BLaER1 (cell line): Measurements from ENCODE around the gene ZNF205.

ENCODE experiments used
- H3K27ac ChIP-seq: shearing (Covaris generic); formaldehyde crosslinking; 2 replicates; pipeline ENCODE4 v1.8.1; 2022
- H3K27me3 ChIP-seq: shearing (Covaris generic); formaldehyde crosslinking; 2 replicates; pipeline ENCODE4 v1.8.1; 2022
- H3K36me3 ChIP-seq: shearing (Covaris generic); formaldehyde crosslinking; 2 replicates; pipeline ENCODE4 v1.8.1; 2022
- H3K4me1 ChIP-seq: shearing (Covaris generic); formaldehyde crosslinking; 2 replicates; pipeline ENCODE4 v1.8.1; 2022
- H3K4me2 ChIP-seq: shearing (Covaris generic); formaldehyde crosslinking; 2 replicates; pipeline ENCODE4 v1.8.1; 2022
- H3K4me3 ChIP-seq: shearing (Covaris generic); formaldehyde crosslinking; 2 replicates; pipeline ENCODE4 v1.8.1; 2022
- H3K9ac ChIP-seq: shearing (Covaris generic); formaldehyde crosslinking; 2 replicates; pipeline ENCODE4 v1.8.1; 2022
- H3K9me3 ChIP-seq: shearing (Covaris generic); formaldehyde crosslinking; 2 replicates; pipeline ENCODE4 v1.8.1; 2022
- H4K20me1 ChIP-seq: shearing (Covaris generic); formaldehyde crosslinking; 2 replicates; pipeline ENCODE4 v1.8.1; 2022
- Cebpa-rat ChIP-seq: shearing (Covaris generic); IDR thresholded peaks from 2 replicates; pipeline ENCODE4 v1.8.1; 2022

Gene ZNF205

DNA sequence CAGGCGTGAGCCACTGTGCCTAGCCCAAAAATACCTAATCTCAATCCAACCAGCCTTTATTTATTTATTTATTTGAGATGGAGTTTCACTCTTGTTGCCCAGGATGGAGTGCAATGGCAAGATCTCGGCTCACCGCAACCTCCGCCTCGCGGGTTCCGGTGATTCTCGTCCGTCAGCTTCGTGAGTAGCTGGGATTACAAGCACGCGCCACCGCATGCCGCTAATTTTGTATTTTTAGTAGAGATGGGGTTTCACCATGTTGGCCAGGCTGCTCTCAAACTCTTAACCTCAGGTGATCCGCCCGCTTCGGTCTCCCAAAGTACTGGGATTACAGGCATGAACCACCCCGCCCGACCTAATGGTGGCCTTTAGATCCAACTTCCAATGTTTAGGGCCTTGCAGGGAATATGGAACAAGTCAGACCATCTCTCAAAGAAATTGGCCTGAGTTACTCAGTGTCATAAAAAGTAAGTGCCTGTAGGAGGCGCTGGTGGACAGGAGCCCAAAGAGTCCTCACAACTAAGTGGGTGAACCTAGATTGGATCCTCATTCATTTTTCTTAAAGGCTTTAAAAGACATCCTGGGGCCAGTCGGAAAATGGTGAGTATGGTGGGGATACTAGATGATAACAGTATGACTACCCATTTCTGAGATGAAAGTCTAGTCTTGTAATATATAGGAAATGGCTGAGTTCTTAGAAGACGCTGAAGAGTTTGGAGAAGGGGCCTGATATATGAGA lies 17.9 kb upstream of the ZNF205 start:
- Histone ChIP-seq H3K4me2 (no peak overlapping the region), H3K4me1 (peaks cover 81% of the 10 kb centered on the region), H3K9ac (no peak overlapping the region), H3K9me3 (no peaks in the 10 kb centered on the region), H4K20me1 (no peaks in the 10 kb centered on the region), H3K27me3 (no peaks in the 10 kb centered on the region), H3K36me3 (no peaks in the 10 kb centered on the region), H3K4me3 (no peak overlapping the region), H3K27ac (no peak overlapping the region)
- TF ChIP-seq Cebpa-rat = no peak

DNA sequence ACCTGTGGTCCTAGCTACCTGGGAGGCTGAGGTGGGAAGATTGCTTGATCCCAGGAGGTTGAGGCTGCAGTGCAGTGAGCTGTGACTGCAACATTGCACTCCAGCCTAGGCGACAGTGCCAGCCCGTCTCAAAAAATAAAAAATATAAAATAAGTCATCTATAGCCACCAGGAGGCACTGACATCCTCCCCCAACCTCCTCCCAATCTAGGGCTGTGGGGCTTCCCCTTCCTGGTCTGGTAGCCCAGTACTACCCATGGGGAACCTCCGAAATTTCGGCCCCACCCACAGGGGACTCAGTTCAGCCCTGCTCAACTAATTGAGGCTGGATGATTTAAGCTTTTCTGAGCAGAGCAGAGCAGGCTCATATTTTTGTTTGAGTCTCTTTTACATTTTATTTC lies 16.5 kb upstream of the ZNF205 start:
- H3K27ac ChIP-seq = no peak overlapping the region
- H3K4me3 ChIP-seq = no peak overlapping the region
- H3K4me1 ChIP-seq = peaks cover 92% of the 10 kb centered on the region
- H3K9me3 ChIP-seq = no peaks in the 10 kb centered on the region
- no peaks in the 10 kb centered on the region for H4K20me1 ChIP-seq
- H3K27me3 ChIP-seq = no peaks in the 10 kb centered on the region
- TF ChIP-seq Cebpa-rat = no peak
- H3K9ac ChIP-seq = no peak overlapping the region
- peak overlapping the region; percentile 50 for H3K4me2 ChIP-seq
- no peaks in the 10 kb centered on the region for H3K36me3 ChIP-seq

DNA sequence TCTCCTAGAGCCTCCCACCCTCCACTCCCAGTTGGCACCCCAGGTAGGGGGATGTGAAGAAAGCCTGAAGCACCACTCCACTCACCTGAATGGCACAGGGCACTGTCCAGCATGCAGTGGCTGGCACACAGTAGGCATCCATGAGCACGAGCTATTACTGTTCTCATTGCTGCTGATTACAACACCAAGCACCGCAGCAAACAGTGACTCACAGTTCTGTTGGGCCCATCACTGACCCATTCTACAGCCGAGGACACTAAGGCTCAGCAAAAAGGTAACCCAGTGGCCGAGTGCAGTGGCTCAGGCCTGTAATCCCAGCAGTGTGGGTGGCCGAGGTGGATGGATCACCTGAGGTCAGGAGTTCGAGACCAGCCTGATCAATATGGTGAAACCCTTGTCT lies 16.0 kb upstream of the ZNF205 start:
- no peaks in the 10 kb centered on the region for H3K9me3 ChIP-seq
- H3K27me3 ChIP-seq = no peaks in the 10 kb centered on the region
- peaks cover 92% of the 10 kb centered on the region for H3K4me1 ChIP-seq
- peak overlapping the region; percentile 50 for H3K4me2 ChIP-seq
- H3K36me3 ChIP-seq = no peaks in the 10 kb centered on the region
- no peak for TF ChIP-seq Cebpa-rat
- no peak overlapping the region for H3K4me3 ChIP-seq
- H4K20me1 ChIP-seq = no peaks in the 10 kb centered on the region
- no peak overlapping the region for H3K9ac ChIP-seq
- no peak overlapping the region for H3K27ac ChIP-seq

DNA sequence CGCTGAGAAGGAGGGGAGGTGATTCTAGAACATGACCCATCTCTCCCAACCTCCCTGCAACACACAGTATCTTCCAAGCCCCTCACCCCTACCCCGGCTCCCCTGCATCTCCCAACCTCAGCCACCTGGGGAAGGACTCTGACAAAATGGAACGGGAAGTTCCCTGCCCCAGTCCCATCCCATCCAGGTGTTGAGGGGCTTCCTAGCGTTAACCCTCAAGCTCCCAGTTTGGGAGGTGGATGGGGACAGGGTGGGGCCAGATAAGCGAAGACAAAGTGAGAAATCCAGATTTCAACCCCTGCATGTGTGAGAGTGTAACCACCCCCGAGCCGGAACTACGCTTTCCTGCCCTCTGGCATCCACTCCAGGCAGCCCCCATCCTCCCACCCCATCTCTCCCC lies 15.1 kb upstream of the ZNF205 start:
- Histone ChIP-seq H4K20me1 (no peaks in the 10 kb centered on the region), H3K4me3 (no peak overlapping the region), H3K4me1 (peaks cover 92% of the 10 kb centered on the region)

DNA sequence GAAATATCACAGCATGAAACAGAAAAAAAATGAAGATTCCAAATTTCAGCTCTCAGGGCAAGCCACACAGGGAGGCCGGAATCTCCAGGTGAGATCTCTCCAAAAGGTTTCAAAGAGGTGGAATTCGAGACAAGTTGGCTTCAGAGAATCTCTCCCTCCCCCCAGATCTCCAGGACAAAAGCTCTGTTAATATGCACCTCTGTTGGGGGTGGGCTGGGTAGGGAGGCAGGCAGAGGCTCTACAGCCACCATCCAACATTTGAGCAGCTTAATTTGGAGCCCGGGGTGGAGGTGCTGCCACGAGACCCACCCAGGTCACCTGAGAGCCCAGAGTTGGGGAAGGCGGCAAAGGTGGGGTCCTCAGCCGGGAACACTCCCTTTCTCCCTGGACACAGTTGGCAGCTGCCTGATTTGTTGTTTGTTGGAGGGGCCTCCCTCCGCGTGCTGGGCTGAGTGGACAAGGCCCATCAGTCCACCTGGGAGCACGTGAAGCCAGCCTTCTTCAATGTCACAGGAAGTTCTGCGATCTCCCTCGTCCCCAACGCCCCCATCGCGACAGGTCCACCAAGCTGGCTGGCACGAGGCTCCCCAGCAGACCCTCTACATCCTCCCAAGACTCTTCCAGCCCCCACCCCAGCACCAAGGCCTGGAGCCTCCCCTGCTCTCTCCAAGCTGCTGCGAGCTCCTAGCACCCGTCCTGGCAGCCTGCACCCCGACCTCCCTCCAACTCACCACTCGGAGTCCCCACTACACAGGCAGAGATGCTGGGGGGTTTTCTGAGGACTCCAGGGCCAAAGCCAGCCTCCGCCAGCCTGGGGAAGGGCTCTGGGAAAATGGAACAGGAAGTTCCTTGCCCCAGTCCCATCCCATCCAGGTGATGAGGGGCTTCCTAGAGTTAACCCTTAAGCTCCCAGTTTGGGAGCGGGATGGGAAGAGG lies 13.7 kb upstream of the ZNF205 start, which contains the start of gene ZSCAN10:
Gene ZSCAN10 (minus strand): TSS at position 836 of the 936 bp plus-strand sequence. CDS start 6,357 bp downstream, outside the sequence.
- Histone ChIP-seq H3K4me1 (peaks cover 92% of the 10 kb centered on the region), H3K36me3 (no peaks in the 10 kb centered on the region), H3K9me3 (no peaks in the 10 kb centered on the region), H4K20me1 (no peaks in the 10 kb centered on the region), H3K9ac (no peak within 1 kb of the TSS), H3K27ac (0 out of 2 replicates have a peak within 1 kb of the TSS, but pooled peaks have one; percentile 4), H3K27me3 (no peaks in the 10 kb centered on the region), H3K4me3 (0 out of 2 replicates have a peak within 1 kb of the TSS, but pooled peaks have one; percentile 20), H3K4me2 (peak within 1 kb of the TSS; percentile 84)
- no peak for TF ChIP-seq Cebpa-rat

More for the DNA sequence above, 15.1 kb upstream of the ZNF205 start:
- no peaks in the 10 kb centered on the region for H3K27me3 ChIP-seq
- no peaks in the 10 kb centered on the region for H3K9me3 ChIP-seq
- no peak for TF ChIP-seq Cebpa-rat
- no peak overlapping the region for H3K9ac ChIP-seq
- H3K36me3 ChIP-seq = no peaks in the 10 kb centered on the region
- H3K4me2 ChIP-seq = peak overlapping the region; percentile 50
- H3K27ac ChIP-seq = no peak overlapping the region

DNA sequence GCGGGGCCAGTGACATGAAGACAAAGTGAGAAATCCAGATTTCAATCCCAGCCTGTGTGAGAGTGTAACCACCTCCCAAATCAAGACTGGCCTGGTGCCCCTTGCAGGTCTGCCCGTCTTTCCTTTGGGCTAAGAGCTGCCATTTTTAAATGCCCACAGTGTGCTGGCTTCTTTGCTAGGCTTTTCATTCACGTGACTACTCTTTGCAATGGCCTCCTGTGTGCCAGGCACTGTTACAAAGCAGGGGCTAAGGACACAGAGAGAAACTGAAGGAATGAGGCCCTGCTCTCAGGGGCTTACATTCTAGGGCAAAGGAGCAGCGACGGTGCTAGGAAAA lies 13.0 kb upstream of the ZNF205 start:
- Histone ChIP-seq H4K20me1 (no peaks in the 10 kb centered on the region), H3K4me1 (peaks cover 90% of the 10 kb centered on the region), H3K4me3 (no peak overlapping the region), H3K4me2 (peak overlapping the region; percentile 84), H3K27me3 (no peaks in the 10 kb centered on the region), H3K27ac (no peak overlapping the region), H3K9ac (no peak overlapping the region), H3K9me3 (no peaks in the 10 kb centered on the region), H3K36me3 (no peaks in the 10 kb centered on the region)
- no peak for TF ChIP-seq Cebpa-rat

DNA sequence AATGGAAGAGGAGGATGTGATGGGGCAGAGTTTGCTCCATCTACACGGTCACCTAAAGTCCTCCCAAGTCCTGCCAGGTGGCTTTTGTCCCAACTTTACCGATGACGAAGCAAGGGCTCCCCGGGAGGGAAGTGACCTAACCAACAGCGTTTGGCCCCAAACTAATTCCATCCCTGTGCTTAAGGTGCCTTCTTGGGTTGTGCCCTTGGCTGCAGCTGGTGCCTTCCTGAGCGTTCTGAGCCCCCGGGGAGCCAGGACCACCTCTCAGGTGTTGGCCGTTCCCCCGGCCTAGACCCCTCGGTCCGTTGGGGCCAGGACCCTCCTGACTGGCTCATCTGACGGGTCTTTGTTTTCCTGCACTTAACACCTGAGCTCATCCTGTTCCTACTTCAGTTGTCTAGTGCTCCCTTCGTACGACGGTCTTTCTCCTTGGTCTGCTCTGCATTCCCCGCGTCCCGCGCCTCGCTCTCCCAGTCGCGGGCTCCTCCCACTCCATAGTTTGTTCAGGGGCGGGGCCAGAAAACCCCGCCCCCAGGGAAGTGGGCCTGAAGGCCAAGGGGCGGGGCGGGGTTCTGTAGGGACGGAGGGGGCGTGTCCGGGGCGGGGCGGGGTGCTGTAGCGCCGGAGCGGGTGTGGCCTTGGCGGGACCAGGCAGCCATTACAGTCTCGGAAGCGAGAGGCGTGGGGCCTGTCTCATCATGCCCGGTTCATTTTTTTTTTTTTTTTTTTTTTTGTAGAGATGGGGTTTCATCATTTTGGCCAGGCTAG lies 12.5 kb upstream of the ZNF205 start:
- no peaks in the 10 kb centered on the region for H3K36me3 ChIP-seq
- TF ChIP-seq Cebpa-rat = no peak
- peak overlapping the region; percentile 82; the same call in 1 of the 2 replicates for H3K27ac ChIP-seq
- no peaks in the 10 kb centered on the region for H4K20me1 ChIP-seq
- H3K4me3 ChIP-seq = 0 out of 2 replicates have a peak overlapping the region, but pooled peaks have one; percentile 20
- peaks cover 88% of the 10 kb centered on the region for H3K4me1 ChIP-seq
- no peaks in the 10 kb centered on the region for H3K9me3 ChIP-seq
- peak overlapping the region; percentile 84 for H3K4me2 ChIP-seq
- H3K9ac ChIP-seq = no peak overlapping the region
- H3K27me3 ChIP-seq = no peaks in the 10 kb centered on the region

DNA sequence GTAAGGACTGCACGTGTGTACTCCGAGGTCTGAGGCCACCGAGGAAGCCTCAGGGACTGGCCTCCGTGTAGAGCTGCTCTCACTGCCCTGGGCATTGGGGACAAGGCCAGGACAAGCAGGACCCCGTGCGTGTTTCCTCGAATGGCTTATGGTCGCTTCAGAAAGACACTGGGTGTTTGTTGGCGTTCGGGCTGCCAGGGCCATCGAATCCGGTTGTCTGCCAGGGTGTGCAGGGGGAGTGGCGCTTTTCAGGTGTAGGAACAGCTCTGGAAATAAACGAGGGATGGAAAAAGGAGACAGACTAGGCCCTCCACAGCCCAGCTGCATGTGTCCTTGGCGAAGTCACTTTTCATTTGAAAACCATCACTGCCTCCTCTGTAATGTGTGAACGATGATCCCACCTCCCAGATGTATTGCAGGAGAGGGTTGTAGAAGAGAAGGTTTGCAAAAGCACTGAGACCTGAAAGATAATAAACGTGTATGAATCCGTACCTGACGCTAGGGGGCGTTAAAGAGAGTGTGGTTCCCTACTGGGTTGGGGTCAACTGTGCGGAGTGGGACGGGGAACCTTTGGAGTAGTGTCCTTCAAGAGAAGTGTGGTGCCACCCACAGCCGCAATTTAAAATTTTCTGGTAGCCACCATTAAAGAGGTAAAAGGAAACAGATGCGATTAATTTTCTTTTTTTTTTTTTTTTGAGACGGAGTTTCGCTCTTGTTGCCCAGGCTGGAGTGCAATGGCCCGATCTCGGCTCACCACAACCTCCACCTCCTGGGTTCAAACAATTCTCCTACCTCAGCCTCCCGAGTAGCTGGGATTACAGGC lies 11.2 kb upstream of the ZNF205 start:
- peak overlapping the region; percentile 55 for H3K4me3 ChIP-seq
- H3K9ac ChIP-seq = peak overlapping the region; percentile 73
- H3K27me3 ChIP-seq = no peaks in the 10 kb centered on the region
- peaks cover 88% of the 10 kb centered on the region for H3K4me1 ChIP-seq
- H3K9me3 ChIP-seq = no peaks in the 10 kb centered on the region
- H3K36me3 ChIP-seq = no peaks in the 10 kb centered on the region
- H3K4me2 ChIP-seq = peak overlapping the region; percentile 84
- no peaks in the 10 kb centered on the region for H4K20me1 ChIP-seq
- H3K27ac ChIP-seq = peak overlapping the region; percentile 82
- TF ChIP-seq Cebpa-rat = no peak
